HG02970 (cell line): ENCODE measurements around the gene CHST8.

Source experiments
- ATAC-seq: cut with Tn5 transposase; IDR thresholded peaks from one replicate; pipeline ENCODE4 v1.9.1; 2021; ENCODE audit warnings: mild to moderate bottlenecking, moderate library complexity, moderate number of reproducible peaks; ENCODE audit not compliant: unreplicated experiment, low FRiP score

Gene CHST8

DNA sequence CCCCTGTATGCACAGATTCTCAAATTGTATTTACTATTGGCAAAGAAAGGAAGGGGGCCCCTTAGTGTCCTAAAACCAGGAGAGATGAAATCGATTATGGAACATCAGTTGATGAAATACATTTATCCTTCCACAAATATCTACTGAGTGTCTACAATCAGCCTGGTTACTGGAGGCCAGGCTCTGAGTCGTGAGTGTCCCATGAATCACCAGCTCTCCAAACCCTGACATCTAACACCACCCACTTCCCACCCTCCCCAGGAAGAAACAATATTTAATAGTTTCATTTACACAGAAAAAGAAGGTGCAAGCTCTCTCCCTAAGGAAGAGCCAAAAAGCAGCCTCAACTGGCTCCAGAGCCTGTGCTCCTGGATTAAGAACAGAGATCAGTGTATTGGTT lies 200.1 kb downstream of the CHST8 start:
- ATAC-seq: no peak
